ENCODE measurements around the gene RANBP9. TPM values are rescaled to one million over a fixed set of nuclear protein-coding genes. Genes with fewer than 3 reads are reported as not detected.

RANBP9 gene
- total and polyA plus RNA-seq, 2 experiments from 2014 or later: 32.3 to 42.4 TPM

DNA sequence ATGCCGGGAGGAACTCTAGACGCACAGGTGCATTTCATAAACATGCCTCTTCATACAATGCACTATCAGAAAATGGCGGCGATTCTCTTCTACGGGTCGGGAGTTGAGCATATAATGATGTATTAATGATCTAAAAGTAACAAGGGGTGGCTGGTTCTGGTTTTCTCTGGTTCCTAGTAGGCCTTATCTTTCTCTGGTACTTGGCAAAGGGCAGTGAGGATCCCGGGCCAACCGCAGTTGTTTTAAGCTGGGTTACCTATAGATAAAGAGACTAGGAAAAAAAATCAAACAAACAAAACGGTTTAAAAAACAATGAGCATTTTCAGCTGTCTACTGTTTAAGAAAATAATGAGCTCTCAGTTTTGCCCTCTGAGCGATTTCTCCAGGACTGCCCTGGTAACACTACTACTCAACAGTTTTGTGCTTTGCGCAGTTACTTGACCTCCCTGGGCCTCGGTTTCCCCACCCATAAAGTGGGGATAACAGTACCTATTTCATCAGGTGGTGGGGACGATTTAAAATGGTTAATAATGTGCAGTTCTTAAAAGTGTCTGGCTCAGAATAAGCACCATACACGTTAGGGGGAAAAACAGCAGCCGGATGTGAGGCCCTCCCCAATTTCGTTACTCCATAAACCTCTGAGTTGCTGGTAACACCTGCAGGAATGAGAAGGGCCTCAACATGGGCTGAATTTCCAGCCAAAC is 138.5 kb downstream of the RANBP9 start:
- Histone ChIP-seq H3K4me3 (peak overlapping the region; percentile 61), H3K27ac (peak overlapping the region; percentile 91)
- DNase-seq (ENCODE audit: low read depth in 1 of 2, low spot score in 1 of 2): no peak

DNA sequence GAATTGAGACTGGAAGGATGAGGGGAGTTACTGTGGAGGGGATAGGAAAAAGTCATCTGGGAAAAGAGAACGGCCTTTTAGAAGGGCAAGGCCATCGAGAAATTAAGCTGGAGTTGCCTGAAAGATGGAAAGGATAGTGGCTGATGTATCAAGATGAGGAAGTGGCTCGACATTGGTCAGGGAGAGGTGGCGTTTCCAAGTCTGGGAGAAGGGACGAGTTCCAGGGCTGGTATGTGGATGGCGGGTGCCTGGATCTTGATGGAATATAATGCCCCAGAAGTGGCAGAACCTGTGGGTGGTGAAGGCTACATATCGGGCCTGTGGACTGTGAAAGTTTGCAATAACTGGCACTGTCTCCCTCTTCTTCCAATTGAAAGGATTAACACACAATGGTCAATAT is 139.4 kb downstream of the RANBP9 start:
- no peaks in the 10 kb centered on the region for H3K9me3 ChIP-seq (ENCODE audit: low read depth)
- peaks cover 4% of the 10 kb centered on the region for H3K4me1 ChIP-seq (ENCODE audit: low read depth)
- no peaks in the 10 kb centered on the region for H3K36me3 ChIP-seq
- H3K27me3 ChIP-seq: no peaks in the 10 kb centered on the region
- TF ChIP-seq, protein P1, sequence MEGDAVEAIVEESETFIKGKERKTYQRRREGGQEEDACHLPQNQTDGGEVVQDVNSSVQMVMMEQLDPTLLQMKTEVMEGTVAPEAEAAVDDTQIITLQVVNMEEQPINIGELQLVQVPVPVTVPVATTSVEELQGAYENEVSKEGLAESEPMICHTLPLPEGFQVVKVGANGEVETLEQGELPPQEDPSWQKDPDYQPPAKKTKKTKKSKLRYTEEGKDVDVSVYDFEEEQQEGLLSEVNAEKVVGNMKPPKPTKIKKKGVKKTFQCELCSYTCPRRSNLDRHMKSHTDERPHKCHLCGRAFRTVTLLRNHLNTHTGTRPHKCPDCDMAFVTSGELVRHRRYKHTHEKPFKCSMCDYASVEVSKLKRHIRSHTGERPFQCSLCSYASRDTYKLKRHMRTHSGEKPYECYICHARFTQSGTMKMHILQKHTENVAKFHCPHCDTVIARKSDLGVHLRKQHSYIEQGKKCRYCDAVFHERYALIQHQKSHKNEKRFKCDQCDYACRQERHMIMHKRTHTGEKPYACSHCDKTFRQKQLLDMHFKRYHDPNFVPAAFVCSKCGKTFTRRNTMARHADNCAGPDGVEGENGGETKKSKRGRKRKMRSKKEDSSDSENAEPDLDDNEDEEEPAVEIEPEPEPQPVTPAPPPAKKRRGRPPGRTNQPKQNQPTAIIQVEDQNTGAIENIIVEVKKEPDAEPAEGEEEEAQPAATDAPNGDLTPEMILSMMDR (IDR thresholded peaks at IDR 0.05; ENCODE audit: low read depth, low read length): no peak
- DNase-seq (ENCODE audit: low read depth in 1 of 2, low spot score in 1 of 2): no peak
- H3K4me3 ChIP-seq: no peak overlapping the region
- no peak overlapping the region for H3K27ac ChIP-seq

More for the DNA sequence above, 138.5 kb downstream of the RANBP9 start:
- no peaks in the 10 kb centered on the region for H3K27me3 ChIP-seq
- H3K4me1 ChIP-seq (ENCODE audit: low read depth): peaks cover 4% of the 10 kb centered on the region
- no peaks in the 10 kb centered on the region for H3K9me3 ChIP-seq (ENCODE audit: low read depth)
- TF ChIP-seq, protein P1 (IDR thresholded peaks at IDR 0.05; ENCODE audit: low read depth, low read length): no peak
- no peaks in the 10 kb centered on the region for H3K36me3 ChIP-seq

Other genes starting within 250 kb of the RANBP9 start
- gene GFOD1, start 224.2 kb downstream of the RANBP9 start, total RNA-seq: 16.2 and 27.4 TPM in 2 replicates
- gene GFOD1, start 224.2 kb downstream of the RANBP9 start, polyA plus RNA-seq: 22.7 and 30.5 TPM in 2 replicates
- gene SIRT5, start 137.2 kb downstream of the RANBP9 start, total RNA-seq: 16.3 and 17.2 TPM in 2 replicates
- gene SIRT5, start 137.2 kb downstream of the RANBP9 start, polyA plus RNA-seq: 21.7 and 26.8 TPM in 2 replicates
- gene NOL7, start 96.5 kb downstream of the RANBP9 start, total RNA-seq: 109 and 154 TPM in 2 replicates
- gene NOL7, start 96.5 kb downstream of the RANBP9 start, polyA plus RNA-seq: 107 and 144 TPM in 2 replicates
- 13.8 and 20.2 TPM in 2 replicates for gene MCUR1, start 102.7 kb upstream of the RANBP9 start, total RNA-seq
- gene MCUR1, start 102.7 kb upstream of the RANBP9 start, polyA plus RNA-seq: 44.7 and 51.6 TPM in 2 replicates
- 0.78 and 1.3 TPM in 2 replicates for gene RNF182, start 213.1 kb upstream of the RANBP9 start, total RNA-seq
- 0.45 and 1.1 TPM in 2 replicates for gene RNF182, start 213.1 kb upstream of the RANBP9 start, polyA plus RNA-seq